Posterior cingulate gyrus (tissue), 11 donors: ENCODE data around the gene CGB3.
"Not testable (repeated sequence)": the region's sequence is repeated elsewhere in the genome, so short reads cannot be mapped to it uniquely, and the experiment has no call there.

Experiments
- DNase-seq, 10 donors: peaks; one replicate each; pipeline versions ENCODE4 v3.0.0 to v3.0.0-alpha.2; 2020 to 2021; ENCODE audit warnings: mixed read lengths in 3 of 10
- intact Hi-C: fragments of 100-400 bp; cut with DNase I; formaldehyde crosslinking; loops from one replicate; pipeline ENCODE4 v1.15.1; 2023

Gene CGB3

DNA sequence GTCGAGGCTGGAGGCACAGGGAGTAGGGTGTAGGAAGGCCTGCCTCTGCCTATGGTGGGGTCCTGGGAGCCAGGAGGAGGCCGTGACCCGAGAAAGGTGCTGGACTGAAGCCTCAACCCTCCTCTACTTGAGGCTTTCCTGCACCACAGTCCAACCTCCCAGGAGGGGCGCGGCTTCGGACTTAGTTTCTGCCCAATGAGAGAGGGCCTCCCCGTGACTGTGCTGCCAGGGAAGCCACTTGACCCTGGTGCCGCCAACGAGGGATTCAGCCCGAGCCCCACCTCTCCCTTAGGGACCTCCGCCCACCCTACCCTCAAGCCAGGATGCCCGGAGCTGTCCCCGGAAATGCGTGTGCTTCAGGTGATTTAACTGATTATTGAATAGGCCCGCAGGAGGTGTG is at the start of gene CGB3:
CGB3 (minus strand) TSS at position 101 of the 400 bp plus-strand sequence. CDS start 362 bp downstream, outside the sequence.
- peak in 1 of 10 donors; percentile 5 for DNase-seq
- intact Hi-C loops: not testable (repeated sequence)

DNA sequence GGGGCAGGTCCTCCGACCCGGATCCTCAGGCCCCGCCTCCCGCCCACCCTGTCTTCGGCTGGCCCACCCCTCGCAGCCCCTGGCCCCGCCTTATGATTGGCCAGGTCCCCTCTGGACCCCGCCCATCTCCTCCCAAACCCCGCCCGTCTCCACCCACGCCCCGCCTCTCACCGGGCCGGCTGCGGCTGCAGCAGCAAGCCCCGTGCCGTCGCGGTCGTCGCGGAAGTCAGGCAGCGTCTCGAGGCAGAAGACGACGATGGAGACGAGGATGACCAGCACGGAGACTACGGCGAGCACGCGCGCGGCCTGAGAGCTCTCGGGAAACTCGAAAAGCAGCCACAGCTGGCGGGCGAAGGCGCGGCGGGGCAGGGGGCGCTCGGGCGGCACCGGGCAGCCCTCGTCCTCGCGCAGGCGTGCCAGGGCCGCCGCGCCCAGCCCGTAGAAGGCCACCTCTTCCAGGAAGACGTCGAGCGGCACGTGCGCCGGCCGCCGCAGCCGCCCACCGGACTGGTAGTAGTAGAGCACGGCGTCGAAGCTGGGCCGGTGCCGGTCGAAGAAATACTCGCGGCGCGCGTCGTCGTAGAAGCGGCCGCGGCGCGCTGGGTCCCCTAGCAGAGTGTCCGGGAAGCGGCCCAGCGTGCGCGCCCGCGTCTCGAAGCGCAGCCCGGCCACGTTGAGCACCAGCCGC is 47.9 kb upstream of the CGB3 start:
- DNase-seq: no peak
- intact Hi-C loops: no loop called here

DNA sequence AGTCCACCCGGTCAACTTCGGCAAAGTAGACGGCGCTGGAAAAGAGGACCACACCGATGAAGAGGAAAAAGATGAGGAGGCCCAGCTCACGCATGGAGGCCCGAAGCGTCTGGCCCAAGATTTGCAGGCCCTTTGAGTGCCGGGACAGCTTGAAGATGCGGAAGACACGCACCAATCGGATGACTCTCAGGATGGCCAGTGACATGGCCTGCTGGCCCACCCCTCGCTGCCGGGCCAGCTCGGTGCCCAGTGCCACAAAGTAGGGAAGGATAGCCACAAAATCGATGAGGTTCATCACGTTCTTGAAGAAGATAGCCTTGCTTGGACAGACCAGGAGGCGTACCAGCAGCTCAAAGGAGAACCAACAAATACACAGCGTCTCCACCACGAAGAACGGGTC is 46.3 kb upstream of the CGB3 start:
- no peak for DNase-seq
- intact Hi-C loops: no loop called here

DNA sequence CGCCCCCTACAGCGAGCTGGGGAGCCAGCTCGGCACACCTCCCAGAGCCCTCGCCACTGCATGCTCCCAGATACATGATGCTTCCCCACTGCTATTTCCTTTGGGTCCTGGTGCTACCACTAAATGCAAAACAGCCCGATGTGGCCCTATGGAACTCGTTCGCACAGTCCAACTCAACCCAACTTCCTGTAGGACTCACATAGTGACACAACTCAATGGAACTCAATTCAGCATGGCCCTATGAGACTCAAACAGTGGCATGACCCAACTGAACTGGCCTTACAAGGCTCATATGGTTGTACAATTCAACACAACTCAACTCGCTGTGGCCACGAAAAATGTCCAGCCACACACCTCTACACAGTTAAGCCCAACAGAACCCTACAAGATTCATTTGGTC is 44.9 kb upstream of the CGB3 start:
- DNase-seq: peak in 1 of 10 donors; percentile 31
- intact Hi-C loops: no loop called here

DNA sequence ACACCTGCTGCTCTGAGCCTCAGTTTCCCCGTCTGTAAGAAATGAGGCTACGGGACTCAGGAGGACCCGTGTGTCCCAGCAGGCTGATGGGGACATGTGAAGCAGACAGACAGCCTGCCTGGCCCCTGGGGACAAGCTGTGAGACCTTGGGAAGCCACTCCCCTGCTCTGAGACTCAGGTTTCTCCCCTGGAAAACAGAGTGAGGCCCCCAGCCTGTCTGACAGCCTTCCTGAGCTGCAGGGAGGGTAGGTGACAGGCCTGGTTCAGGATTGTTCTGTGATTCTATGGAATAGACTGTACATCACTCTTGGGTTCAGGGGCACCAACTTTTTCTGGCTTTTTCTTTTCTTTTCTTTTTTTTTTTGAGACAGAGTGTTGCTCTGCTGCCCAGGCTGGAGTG is 43.4 kb upstream of the CGB3 start:
- intact Hi-C loops: no loop called here
- DNase-seq: peak in 1 of 10 donors; percentile 2

DNA sequence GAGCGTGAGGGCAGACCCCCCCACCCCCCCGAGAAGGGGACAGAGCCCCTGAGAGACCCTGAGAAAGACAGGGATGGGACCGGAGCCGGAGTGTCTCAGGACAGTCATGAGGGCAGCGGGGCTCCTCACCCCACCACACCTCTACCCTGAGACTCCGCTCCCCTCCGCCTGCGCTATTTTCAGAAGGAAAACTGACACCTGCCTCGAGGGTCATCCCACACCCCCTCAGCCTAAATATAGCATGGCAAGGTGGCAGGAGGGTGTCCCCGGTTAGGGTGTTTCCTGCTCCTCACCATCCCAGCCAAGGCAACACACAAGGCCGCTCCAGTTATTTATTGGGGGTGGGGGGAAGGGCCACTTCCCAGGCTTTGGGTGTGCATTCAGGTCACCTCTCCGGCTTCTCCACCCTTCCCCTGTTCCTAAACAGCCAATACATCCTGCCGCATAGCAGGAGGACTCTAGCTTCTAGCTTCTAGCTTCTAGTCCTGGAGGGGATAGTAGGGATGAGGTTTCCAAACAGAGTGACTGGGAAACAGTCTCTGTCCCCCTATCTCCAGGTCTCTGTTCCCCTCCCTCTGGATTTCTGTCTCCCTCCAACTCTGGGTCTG is 41.9 kb upstream of the CGB3 start:
- DNase-seq: peak in 1 of 10 donors; percentile 26
- intact Hi-C loops: no loop called here

DNA sequence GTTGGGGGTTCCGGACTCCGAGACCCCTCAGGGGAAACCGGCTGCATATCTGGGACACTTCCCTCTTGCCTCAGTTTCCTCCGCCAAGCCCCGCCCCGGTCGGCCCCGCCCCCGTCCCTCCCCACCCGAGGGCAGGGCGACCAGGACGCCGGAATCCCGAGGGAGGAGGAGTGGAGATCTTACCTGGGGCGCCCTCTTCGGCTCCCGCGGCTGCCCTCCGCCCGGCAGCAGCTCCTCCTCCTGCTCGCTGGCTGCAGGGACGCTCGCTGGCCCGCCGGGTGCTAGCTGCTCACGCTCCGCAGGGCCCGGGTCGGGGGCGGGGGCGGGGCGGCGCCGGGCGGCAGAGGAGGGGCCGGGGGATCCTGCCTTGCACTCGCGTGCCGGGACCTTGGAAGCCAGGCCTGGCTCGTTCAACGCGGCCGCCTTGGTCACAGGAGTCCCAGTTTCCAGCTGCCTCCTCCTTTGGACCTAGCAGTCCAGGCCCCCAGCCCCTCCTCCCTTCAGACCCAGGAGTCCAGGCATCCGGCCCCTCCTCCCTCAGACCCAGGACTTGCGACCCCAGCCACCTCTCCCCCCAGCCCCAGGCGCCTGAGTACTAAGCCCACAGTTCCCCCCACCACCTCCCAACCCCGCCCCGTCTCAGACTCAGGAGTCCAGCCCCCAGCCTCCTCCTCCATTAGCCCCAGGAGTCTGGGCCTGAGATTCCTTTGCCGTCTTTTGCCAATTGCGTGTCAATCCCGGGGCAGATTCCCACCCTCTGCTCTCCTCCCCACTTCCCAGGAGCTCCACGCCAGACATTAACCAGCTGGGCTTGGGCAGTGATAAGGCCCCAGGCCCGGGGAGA is 40.9 kb upstream of the CGB3 start, which contains the start of gene NTF4:
NTF4 (minus strand) TSS at position 51 of the 844 bp plus-strand sequence. CDS start 2,821 bp downstream, outside the sequence.
- intact Hi-C loops: no loop called here
- peak in 1 of 10 donors; percentile 59 for DNase-seq

DNA sequence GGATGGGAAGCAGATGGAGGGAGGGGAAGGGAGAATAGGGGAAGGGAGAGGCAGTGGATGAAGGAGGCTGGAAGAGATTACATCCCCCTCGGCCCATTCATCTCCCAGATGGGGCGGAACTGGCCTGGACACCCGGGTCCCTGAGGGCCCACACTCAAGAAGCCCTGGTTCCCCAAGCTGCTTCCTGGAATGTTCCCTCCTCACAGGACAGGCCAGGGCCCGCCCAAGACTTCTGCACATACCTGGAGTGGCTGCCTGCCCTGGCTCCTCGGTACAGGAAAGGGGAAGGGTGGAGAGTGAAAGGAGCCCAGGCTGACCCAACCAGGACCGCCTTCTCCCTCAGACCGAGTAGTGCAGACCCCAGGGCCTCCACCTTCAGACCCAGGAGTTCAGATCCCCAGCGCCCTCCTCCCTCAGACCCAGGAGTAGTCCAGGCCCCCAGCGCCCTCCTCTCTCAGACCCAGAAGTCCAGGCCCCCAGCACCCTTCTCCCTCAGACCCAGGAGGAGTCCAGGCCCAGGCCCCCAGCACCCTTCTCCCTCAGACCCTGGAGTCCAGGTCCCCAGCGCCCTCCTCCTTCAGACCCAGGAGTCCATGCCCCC is 40.0 kb upstream of the CGB3 start:
- intact Hi-C loops: no loop called here
- peak in 1 of 10 donors; percentile 72 for DNase-seq

DNA sequence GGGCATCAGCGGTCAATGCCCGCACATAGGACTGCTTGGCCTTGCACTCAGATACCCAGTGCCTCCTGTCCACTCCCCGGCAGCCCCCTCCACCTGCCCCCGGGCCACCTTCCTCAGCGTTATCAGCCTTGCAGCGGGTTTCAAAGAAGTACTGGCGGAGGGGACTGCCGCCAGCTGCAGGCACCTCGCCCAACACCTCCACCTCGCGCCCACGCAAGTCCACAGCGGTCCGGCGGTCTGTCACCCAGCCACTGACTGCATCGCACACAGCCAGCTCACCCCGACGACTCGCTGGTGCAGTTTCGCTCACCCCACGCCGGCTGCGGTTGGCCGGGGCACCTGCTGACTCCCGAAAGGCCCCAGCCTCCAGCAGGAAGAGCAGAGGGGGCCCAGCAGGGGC is 37.3 kb upstream of the CGB3 start:
- peak in 1 of 10 donors; percentile 66 for DNase-seq
- intact Hi-C loops: no loop called here

DNA sequence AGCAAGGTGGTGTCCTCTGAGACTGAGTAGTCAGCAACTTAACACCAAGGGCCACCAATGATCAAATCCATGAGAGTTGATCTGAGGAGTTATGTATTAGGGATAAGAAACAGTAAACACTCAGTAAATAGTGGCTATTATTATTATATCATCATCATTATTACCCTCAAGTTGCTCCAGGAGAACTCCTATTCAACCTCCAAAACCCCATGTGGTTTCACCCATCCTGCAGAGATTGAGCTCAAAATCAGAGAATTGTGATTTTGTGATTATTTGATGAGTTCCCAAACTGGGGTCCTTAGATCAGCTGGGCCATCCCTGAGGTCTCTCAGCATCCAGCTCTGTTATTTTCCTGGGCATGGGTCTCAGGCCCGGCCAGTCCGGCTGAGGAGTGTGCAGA is 36.9 kb upstream of the CGB3 start:
- DNase-seq: no peak
- intact Hi-C loops: no loop called here

DNA sequence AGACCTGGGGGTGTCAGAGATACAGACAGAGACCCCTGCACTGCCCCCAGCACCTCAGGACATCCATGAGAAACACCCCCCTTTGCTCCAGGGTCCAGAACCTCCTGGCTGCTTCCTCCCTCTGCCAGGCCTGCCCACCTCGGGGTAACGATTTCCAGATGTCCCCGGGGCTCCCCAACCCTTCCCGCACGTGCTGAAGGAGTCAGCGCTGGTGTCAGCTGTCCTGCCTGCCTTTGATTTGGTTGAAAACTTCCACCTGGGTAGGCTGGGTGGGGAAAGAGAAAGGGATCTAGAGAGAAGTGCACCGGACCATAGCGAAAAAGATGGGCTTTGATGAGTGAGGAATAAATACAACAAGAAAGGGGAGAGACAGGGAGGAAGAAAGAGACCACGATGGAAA is 34.9 kb upstream of the CGB3 start:
- DNase-seq: peak in 1 of 10 donors; percentile 22
- intact Hi-C loops: no loop called here

DNA sequence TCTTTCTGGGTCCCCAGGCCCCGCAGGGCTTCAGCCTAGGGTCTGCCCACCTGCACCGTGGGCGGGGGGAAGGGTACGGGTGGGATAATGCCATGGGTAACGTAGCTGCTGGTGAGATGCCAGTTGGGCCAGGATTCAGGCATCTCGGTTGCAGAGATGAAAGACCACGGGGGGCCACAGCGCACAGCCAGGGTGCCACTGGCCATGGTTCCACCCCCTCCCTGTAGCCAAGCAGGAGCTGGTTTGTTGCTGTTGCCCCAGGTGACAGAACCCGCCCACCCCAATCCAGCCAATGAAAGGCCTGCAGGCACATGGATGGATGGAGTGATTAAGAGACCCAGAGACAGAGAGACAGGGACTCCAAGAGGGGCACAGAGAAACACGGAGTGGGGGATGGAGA is 34.4 kb upstream of the CGB3 start:
- intact Hi-C loops: no loop called here
- peak in 2 of 10 donors; percentile 21 to 63 for DNase-seq

DNA sequence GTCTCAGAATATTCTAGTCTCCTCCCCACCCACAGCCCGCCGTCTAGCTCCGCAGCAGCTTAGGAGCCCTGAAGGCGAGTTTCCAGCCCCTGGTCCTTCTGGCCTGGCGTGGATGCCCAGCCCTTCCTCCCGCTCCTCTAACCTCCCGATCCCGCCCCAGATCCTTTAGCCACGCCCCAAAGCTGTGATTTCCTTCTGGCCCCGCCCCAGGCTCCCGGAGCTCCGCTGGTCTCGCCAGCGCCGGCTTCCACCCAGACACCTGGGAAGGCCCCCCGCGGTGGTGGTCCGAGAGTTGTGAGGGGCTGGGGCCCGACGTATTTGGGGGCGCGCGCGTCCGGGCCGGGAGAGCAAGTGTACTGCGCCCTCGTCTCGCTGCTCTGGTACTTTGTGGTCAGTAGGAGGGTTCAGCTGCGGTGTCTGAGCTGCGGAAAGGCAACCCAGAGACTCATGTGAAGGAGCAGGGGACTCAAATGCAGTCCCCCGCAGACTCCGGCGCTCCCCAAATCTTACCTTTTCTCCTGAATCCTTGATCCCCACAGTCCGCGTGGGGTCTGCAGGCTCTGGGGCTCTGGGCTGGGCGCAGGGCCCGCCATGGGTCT is 33.6 kb upstream of the CGB3 start, which contains the start of gene CGB7:
CGB7 (minus strand) TSS at position 114 of the 599 bp plus-strand sequence. CDS start 2,374 bp downstream, outside the sequence.
- DNase-seq: peak in 5 of 10 donors; percentile 8 to 87 (median 24)
- intact Hi-C loops: no loop called here

DNA sequence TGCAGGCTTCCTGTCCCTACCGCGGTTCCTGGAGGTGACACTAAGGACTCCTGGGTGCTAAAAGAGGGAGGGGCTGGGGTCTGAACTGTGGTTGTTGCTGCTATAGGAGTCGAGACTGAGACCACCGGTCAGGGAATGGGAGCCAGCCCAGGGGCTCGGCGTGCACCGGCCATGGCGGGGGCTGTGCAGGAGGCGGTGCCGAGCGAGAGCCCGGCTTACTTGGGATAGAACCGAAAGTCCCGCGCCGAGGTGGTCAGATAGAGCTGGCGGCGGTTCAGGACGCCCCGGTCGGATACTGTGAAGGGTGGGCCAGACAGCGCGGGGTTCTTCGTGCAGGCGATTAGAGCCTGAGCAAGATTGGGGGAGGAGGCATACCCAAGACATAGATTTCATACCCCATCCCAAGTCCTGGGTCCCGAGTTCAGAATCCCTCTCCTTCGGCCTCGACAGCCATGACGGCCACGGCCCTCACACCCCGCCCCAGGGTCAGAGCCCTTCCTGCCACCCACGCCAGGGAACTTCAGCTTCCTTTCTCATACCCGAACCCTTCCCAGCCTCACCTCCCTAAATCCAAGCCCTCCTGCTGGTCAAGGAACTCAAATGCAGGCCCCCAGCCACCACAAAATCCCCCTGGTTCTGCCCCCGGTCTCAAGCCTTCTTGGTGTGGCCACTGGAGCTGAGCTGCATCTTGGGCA is 32.9 kb upstream of the CGB3 start:
- peak in 2 of 10 donors; percentile 60 to 67 for DNase-seq
- intact Hi-C loops: not testable (repeated sequence)

DNA sequence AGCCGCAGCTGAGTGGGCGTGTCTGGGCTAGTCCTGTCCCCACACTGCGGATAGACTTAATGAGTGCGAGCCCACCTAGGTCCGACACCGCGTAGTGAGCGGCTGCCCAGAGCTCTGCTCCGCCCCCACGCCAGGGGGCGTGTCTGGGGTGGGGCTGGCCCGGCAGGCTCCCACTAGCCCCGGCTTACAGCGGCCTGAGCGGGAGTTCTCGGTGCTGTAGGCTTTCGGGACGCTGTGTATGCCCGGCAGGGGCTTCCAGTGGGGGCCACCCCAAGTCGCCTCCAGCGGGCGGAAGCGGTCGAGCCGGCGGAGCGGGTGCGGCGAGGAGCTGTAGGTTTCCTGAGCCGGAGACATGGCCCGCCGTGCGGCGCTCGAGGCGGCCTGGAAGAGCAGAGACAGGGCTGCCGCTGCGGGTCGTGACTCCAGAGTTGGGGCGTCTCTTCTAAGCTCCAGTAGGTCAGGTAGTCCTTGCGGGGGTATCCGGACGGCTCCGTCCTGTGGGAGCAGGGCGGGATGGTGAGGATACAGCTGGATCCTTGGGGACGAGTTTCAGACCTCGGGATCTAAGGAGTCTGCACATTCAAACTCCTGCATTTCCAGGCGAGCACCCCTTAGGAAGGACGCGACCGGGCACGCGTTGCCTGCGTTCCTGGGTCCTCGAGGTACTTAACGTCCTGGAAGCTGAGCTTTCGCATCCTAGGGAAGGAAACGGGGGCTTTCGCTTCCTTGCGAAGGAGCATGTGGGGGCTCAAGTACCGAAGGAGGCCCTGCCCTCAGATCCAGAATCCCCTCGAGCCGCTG is 32.2 kb upstream of the CGB3 start:
- intact Hi-C loops: no loop called here

DNA sequence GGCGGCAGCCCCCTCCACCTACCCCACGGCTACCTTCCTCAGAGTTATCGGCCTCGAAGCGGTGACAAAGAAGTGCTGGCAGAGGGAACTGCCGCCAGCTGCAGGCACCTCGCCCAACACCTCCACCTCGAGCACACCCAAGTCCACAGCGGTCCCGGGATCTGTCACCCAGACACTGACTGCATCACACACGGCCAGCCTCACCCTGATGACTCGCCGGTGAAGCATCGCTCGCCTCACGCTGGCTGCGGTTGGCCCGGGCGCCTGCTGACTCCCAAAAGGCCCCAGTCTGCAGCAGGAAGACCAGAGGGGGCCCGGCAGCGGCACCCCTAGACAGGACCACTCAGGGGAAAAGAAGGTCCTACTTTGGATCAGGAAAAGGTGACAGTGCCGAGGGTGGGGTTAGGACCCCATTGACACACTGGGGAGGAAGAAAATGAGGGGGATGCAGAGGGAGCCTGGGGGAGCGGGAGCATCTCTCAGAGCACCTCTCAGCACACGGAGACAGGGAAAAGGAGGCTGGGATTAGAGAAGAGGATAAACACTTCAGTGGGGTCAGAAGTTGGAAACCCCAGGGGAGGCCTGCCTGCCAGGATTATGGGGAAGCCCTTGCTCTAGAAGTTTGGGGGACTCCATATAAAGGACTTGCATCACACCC is 26.4 kb upstream of the CGB3 start:
- intact Hi-C loops: not testable (repeated sequence)

More for the DNA sequence above, 32.2 kb upstream of the CGB3 start:
- DNase-seq: peak in 6 of 10 donors; percentile 10 to 88 (median 52)

DNA sequence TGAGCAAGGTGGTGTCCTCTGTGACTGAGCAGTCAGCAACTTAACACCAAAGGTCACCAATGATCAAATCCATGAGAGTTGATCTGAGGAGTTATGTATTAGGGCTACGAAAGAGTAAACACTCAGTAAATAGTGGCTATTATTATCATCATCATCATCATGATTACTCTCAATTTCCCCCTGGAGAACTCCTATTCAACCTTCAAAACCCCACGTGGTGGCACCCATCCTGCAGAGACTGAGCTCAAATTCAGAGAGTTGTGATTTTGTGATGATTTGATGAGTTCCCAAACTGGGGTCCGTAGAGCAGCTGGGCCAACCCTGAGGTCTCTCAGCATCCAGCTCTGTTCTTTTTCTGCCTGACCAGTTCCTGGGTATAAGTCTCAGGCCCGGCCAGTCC is 25.7 kb upstream of the CGB3 start:
- intact Hi-C loops, DNase-seq: not testable (repeated sequence)

More for the DNA sequence above, 26.4 kb upstream of the CGB3 start:
- DNase-seq: peak in 2 of 10 donors; percentile 68 to 80

DNA sequence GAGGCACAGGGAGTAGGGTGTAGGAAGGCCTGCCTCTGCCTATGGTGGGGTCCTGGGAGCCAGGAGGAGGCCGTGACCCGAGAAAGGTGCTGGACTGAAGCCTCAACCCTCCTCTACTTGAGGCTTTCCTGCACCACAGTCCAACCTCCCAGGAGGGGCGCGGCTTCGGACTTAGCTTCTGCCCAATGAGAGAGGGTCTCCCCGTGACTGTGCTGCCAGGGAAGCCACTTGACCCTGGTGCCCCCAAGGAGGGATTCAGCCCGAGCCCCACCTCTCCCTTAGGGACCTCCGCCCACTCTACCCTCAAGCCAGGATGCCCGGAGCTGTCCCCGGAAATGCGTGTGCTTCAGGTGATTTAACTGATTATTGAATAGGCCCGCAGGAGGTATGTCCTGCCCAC is 24.9 kb upstream of the CGB3 start, which contains the start of gene CGB8:
CGB8 (minus strand) TSS at position 101 of the 400 bp plus-strand sequence. CDS start 372 bp downstream, outside the sequence.
- intact Hi-C loops: not testable (repeated sequence)
- DNase-seq: peak in 1 of 10 donors; percentile 50
